ENCODE results near the gene LIX1L. TPM values are rescaled to one million over a fixed set of nuclear protein-coding genes. Genes with fewer than 3 reads are reported as not detected.
A peak's percentile ranks its signal among the peaks of the same experiment; 100 is the strongest.

The LIX1L gene
- total and polyA plus RNA-seq, 8 donors = 5.8 to 28.4 (median 9.0) TPM

DNA sequence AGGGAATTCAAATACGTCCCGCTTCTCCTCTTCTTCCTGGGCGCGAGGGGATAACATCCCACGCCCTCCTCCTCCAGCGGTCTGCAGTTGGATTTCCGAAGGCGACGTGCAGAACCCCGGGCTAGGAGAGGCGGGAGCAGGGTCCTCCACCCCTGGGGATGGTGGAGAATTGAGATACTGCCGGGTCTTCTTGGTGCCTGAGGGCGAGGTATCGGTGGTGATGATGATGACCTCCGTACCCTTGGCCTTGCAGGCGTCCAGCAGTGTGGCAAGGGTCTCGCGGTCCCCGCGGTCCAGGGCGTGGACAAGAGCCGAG is 3.2 kb upstream of the LIX1L start:
- H3K27ac ChIP-seq = peak overlapping the region; percentile 73 to 99 (median 91)
- 0 to 1% (median 1%) methylated on average over 8 to 22 of the region's 22 CpGs for WGBS, 5 donors
- no peaks in the 10 kb centered on the region for H3K36me3 ChIP-seq
- peaks cover 26 to 85% (median 74%) of the 10 kb centered on the region in 4 donors for H3K4me1 ChIP-seq
- peak overlapping the region; percentile 52 to 65 (median 59) for H3K4me3 ChIP-seq
- no peaks in the 10 kb centered on the region for H3K9me3 ChIP-seq
- no peak for DNase-seq
- peaks cover 0 to 14% (median 8%) of the 10 kb centered on the region in 3 donors for H3K27me3 ChIP-seq
- intact Hi-C loops (cut with DNase I; ENCODE audit: low total_unique reads) = no loop called here
- no peak for TF ChIP-seq POLR2AphosphoS5 (IDR thresholded peaks at IDR 0.05)
- no peak for TF ChIP-seq POLR2A (IDR thresholded peaks at IDR 0.05)
- no peak for TF ChIP-seq CTCF (IDR thresholded peaks at IDR 0.05)
- no peak for TF ChIP-seq EP300 (IDR thresholded peaks at IDR 0.05)

- peaks cover 0 to 14% (median 8%) of the 10 kb centered on the region in 3 donors for H3K27me3 ChIP-seq
- 0 to 1% (median 1%) methylated on average over 22 to 44 of the region's 44 CpGs for WGBS, 5 donors
- H3K9me3 ChIP-seq = no peaks in the 10 kb centered on the region
- H3K4me3 ChIP-seq = peak overlapping the region; percentile 52 to 65 (median 59)
- intact Hi-C loops (cut with DNase I; ENCODE audit: low total_unique reads) = no loop called here
- H3K27ac ChIP-seq = peak overlapping the region; percentile 73 to 99 (median 91)
- DNase-seq = peak; percentile 70 to 91
- peaks cover 30 to 85% (median 75%) of the 10 kb centered on the region in 4 donors for H3K4me1 ChIP-seq
- H3K36me3 ChIP-seq = no peaks in the 10 kb centered on the region
- TF ChIP-seq POLR2AphosphoS5 (IDR thresholded peaks at IDR 0.05) (peak; percentile 57 to 79 (median 57)), EP300 (IDR thresholded peaks at IDR 0.05) (no peak), CTCF (IDR thresholded peaks at IDR 0.05) (peak in 1 of 7 experiments; percentile 14), POLR2A (IDR thresholded peaks at IDR 0.05) (peak in 1 of 4 donors; percentile 30)
These were observed 2.8 kb upstream of the LIX1L start for GRCh38 chr1:145960468-145961108.

DNA sequence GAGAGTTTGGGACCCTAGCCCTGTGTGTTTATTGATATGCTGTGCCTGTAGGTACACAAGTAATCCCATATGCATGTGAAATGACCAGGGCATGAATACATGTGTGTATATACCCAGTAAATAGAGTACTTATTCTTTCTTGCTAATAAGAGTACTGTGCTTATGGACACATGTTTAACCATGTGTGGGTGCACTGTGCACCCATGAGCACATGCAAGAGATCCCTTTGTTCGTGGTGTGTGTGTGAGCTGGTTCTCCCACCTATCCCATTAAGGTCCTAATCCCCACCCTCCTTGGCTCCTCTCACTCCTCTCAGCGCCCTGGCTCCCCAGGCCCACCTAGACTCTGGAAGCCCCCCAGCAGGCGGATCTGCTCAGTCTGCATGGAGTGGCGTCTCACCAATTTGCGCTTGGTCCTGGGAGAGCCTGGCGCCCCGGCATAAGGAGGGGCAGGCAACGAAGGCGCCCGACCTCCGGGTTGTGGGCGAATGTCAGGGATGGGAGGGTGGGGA is 2.2 kb upstream of the LIX1L start:
- no peaks in the 10 kb centered on the region for H3K36me3 ChIP-seq
- intact Hi-C loops (cut with DNase I; ENCODE audit: low total_unique reads) = no loop called here
- TF ChIP-seq POLR2AphosphoS5 (IDR thresholded peaks at IDR 0.05) (no peak), EP300 (IDR thresholded peaks at IDR 0.05) (no peak), CTCF (IDR thresholded peaks at IDR 0.05) (no peak), POLR2A (IDR thresholded peaks at IDR 0.05) (no peak)
- peaks cover 34 to 85% (median 75%) of the 10 kb centered on the region in 4 donors for H3K4me1 ChIP-seq
- peak overlapping the region; percentile 52 to 65 (median 59) for H3K4me3 ChIP-seq
- 8 to 12% (median 10%) methylated on average over 5 to 12 of the region's 12 CpGs for WGBS, 5 donors
- peaks cover 0 to 14% (median 8%) of the 10 kb centered on the region in 3 donors for H3K27me3 ChIP-seq
- peak overlapping the region; percentile 73 to 99 (median 91) for H3K27ac ChIP-seq
- no peaks in the 10 kb centered on the region for H3K9me3 ChIP-seq
- DNase-seq = no peak

DNA sequence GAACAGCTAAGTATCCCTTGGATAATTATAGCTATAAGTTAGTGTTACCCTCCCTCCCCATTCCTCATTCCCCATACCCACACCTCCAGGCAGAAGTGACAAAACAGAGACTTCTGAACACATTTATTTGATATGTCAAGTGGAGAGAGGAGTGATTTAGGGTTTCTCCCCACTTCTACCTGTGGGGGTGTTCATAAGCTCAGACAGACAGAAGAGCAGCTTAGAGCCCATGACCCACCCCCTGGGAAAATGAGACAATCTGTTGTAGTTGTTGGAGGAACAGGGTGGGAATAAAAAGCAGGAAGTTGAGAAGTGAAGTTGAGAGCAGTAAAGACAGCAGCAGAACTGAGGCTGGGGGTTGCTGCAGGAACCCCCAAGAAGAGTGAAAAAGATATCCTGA is 1.5 kb upstream of the LIX1L start:
- Histone ChIP-seq H3K4me3 (no peak overlapping the region), H3K27ac (peak overlapping the region in 4 of 5 donors; percentile 82 to 99 (median 92)), H3K9me3 (no peaks in the 10 kb centered on the region), H3K27me3 (peaks cover 0 to 14% (median 8%) of the 10 kb centered on the region in 3 donors), H3K4me1 (peaks cover 41 to 89% (median 81%) of the 10 kb centered on the region in 4 donors), H3K36me3 (no peaks in the 10 kb centered on the region)
- no peak for TF ChIP-seq POLR2AphosphoS5 (IDR thresholded peaks at IDR 0.05)
- no peak for TF ChIP-seq CTCF (IDR thresholded peaks at IDR 0.05)
- TF ChIP-seq EP300 (IDR thresholded peaks at IDR 0.05) = no peak
- TF ChIP-seq POLR2A (IDR thresholded peaks at IDR 0.05) = no peak
- DNase-seq = no peak
- intact Hi-C loops (cut with DNase I; ENCODE audit: low total_unique reads) = no loop called here
